ENCODE data around the gene NCKAP5. TPM values are rescaled to one million over a fixed set of nuclear protein-coding genes. Genes with fewer than 3 reads are reported as not detected.
A peak's percentile ranks its signal among the peaks of the same experiment; 100 is the strongest.

NCKAP5 gene
- 0.46 and 0.50 TPM in 2 replicates for total RNA-seq
- long read RNA-seq, partial matches to known transcripts: 0 of 2 reads
- long read RNA-seq, other reads (novel, unspliced or antisense): 2 of 2 reads

- peak; percentile 17 for TF ChIP-seq CTCF (IDR thresholded peaks at IDR 0.05)
- H3K4me3 Mint-ChIP-seq (ENCODE audit: unreplicated experiment): peak within 1 kb of the TSS; percentile 47
- no peak for DNase-seq (ENCODE audit: extremely low spot score, unreplicated experiment)
- H3K36me3 Mint-ChIP-seq (ENCODE audit: unreplicated experiment): no peaks in the 10 kb centered on the region
- H3K4me1 Mint-ChIP-seq (ENCODE audit: unreplicated experiment): peaks cover 15% of the 10 kb centered on the region
- no peaks in the 10 kb centered on the region for H3K9me3 Mint-ChIP-seq (ENCODE audit: unreplicated experiment)
- H3K27me3 Mint-ChIP-seq (ENCODE audit: unreplicated experiment): peaks cover 8% of the 10 kb centered on the region
- peak within 1 kb of the TSS; percentile 38 for H3K27ac Mint-ChIP-seq (ENCODE audit: unreplicated experiment)
Observed at GRCh38 chr2:133568172-133568571, at the start of gene NCKAP5. NCKAP5 (minus strand) TSS chr2:133568463; CDS start chr2:133517526, 50,937 bp downstream.

- H3K4me1 Mint-ChIP-seq (ENCODE audit: unreplicated experiment): no peaks in the 10 kb centered on the region
- H3K4me3 Mint-ChIP-seq (ENCODE audit: unreplicated experiment): no peak overlapping the region
- H3K9me3 Mint-ChIP-seq (ENCODE audit: unreplicated experiment): peaks cover 7% of the 10 kb centered on the region
- H3K27me3 Mint-ChIP-seq (ENCODE audit: unreplicated experiment): peaks cover 10% of the 10 kb centered on the region
- no peak for TF ChIP-seq CTCF (IDR thresholded peaks at IDR 0.05)
- H3K36me3 Mint-ChIP-seq (ENCODE audit: unreplicated experiment): no peaks in the 10 kb centered on the region
- no peak for DNase-seq (ENCODE audit: extremely low spot score, unreplicated experiment)
- no peak overlapping the region for H3K27ac Mint-ChIP-seq (ENCODE audit: unreplicated experiment)
Observed at GRCh38 chr2:133609664-133610063, 41.4 kb upstream of the NCKAP5 start.

GRCh38 chr2:133608291-133608690 lies 40.0 kb upstream of the NCKAP5 start:
- DNase-seq (ENCODE audit: extremely low spot score, unreplicated experiment): no peak
- H3K27me3 Mint-ChIP-seq (ENCODE audit: unreplicated experiment): peaks cover 10% of the 10 kb centered on the region
- no peak overlapping the region for H3K4me3 Mint-ChIP-seq (ENCODE audit: unreplicated experiment)
- no peaks in the 10 kb centered on the region for H3K36me3 Mint-ChIP-seq (ENCODE audit: unreplicated experiment)
- H3K27ac Mint-ChIP-seq (ENCODE audit: unreplicated experiment): no peak overlapping the region
- no peak for TF ChIP-seq CTCF (IDR thresholded peaks at IDR 0.05)
- no peaks in the 10 kb centered on the region for H3K4me1 Mint-ChIP-seq (ENCODE audit: unreplicated experiment)
- H3K9me3 Mint-ChIP-seq (ENCODE audit: unreplicated experiment): no peaks in the 10 kb centered on the region

- H3K4me1 Mint-ChIP-seq (ENCODE audit: unreplicated experiment): no peaks in the 10 kb centered on the region
- no peak for DNase-seq (ENCODE audit: extremely low spot score, unreplicated experiment)
- no peak overlapping the region for H3K4me3 Mint-ChIP-seq (ENCODE audit: unreplicated experiment)
- no peaks in the 10 kb centered on the region for H3K36me3 Mint-ChIP-seq (ENCODE audit: unreplicated experiment)
- H3K27ac Mint-ChIP-seq (ENCODE audit: unreplicated experiment): no peak overlapping the region
- H3K27me3 Mint-ChIP-seq (ENCODE audit: unreplicated experiment): peaks cover 10% of the 10 kb centered on the region
- no peaks in the 10 kb centered on the region for H3K9me3 Mint-ChIP-seq (ENCODE audit: unreplicated experiment)
- no peak for TF ChIP-seq CTCF (IDR thresholded peaks at IDR 0.05)
Observed at GRCh38 chr2:133607679-133608078, 39.4 kb upstream of the NCKAP5 start.

- H3K27me3 Mint-ChIP-seq (ENCODE audit: unreplicated experiment): peaks cover 10% of the 10 kb centered on the region
- no peak for DNase-seq (ENCODE audit: extremely low spot score, unreplicated experiment)
- TF ChIP-seq CTCF (IDR thresholded peaks at IDR 0.05): no peak
- H3K27ac Mint-ChIP-seq (ENCODE audit: unreplicated experiment): no peak overlapping the region
- no peaks in the 10 kb centered on the region for H3K36me3 Mint-ChIP-seq (ENCODE audit: unreplicated experiment)
- H3K4me3 Mint-ChIP-seq (ENCODE audit: unreplicated experiment): no peak overlapping the region
- H3K4me1 Mint-ChIP-seq (ENCODE audit: unreplicated experiment): peaks cover 2% of the 10 kb centered on the region
- H3K9me3 Mint-ChIP-seq (ENCODE audit: unreplicated experiment): no peaks in the 10 kb centered on the region
Observed at GRCh38 chr2:133606616-133607015, 38.4 kb upstream of the NCKAP5 start.

Measured in osteocyte (in vitro differentiated cells).